AG09309 (cell line): ENCODE data around the gene SUN1.

Experiments used
- DNase-seq: peaks from one replicate; pipeline ENCODE4 v3.0.0-alpha.2; 2010; ENCODE audit warnings: low read depth
- H3K4me3 ChIP-seq: 2 replicates; pipeline ENCODE4 v1.5.1; 2011; ENCODE audit warnings: mild to moderate bottlenecking, low read depth, low read length, moderate library complexity; ENCODE audit not compliant: control insufficient read depth
- CTCF ChIP-seq: IDR thresholded peaks from 2 replicates; pipeline ENCODE4 v1.5.1; 2011; ENCODE audit warnings: mild to moderate bottlenecking, low read depth, low read length, inconsistent platforms; ENCODE audit not compliant: insufficient read depth, control insufficient read depth; ENCODE audit errors: missing control alignments

Gene SUN1

GRCh38 chr7:898855-899681 lies 66.8 kb downstream of the SUN1 start:
- TF ChIP-seq CTCF, result no peak

GRCh38 chr7:899806-900205 lies 67.5 kb downstream of the SUN1 start:
- no peak overlapping the region for H3K4me3 ChIP-seq
- DNase-seq, result no peak
- no peak for TF ChIP-seq CTCF

More at GRCh38 chr7:898855-899681, 66.8 kb downstream of the SUN1 start:
- no peak for DNase-seq
- H3K4me3 ChIP-seq, result no peak overlapping the region

- no peak for DNase-seq
- no peak overlapping the region for H3K4me3 ChIP-seq
- no peak for TF ChIP-seq CTCF
Observed at GRCh38 chr7:900331-901040, 68.2 kb downstream of the SUN1 start.

GRCh38 chr7:901041-901387 lies 68.7 kb downstream of the SUN1 start:
- TF ChIP-seq CTCF, result no peak
- no peak overlapping the region for H3K4me3 ChIP-seq
- DNase-seq, result no peak

GRCh38 chr7:901388-902154 lies 69.3 kb downstream of the SUN1 start:
- no peak for DNase-seq
- TF ChIP-seq CTCF, result no peak
- H3K4me3 ChIP-seq, result no peak overlapping the region

GRCh38 chr7:902996-903395 lies 70.7 kb downstream of the SUN1 start:
- DNase-seq, result no peak
- TF ChIP-seq CTCF, result no peak
- no peak overlapping the region for H3K4me3 ChIP-seq
